ENCODE results near the gene PLN.

The PLN gene

GRCh38 chr6:118548136-118548535, at the start of gene PLN:
PLN (plus strand) TSS chr6:118548296; CDS start chr6:118558922, 10,626 bp downstream.
- peaks cover 39% of the 10 kb centered on the region for H3K4me1 Mint-ChIP-seq
- no peak within 1 kb of the TSS for H3K27ac Mint-ChIP-seq (ENCODE audit: low read depth)
- no peaks in the 10 kb centered on the region for H3K27me3 Mint-ChIP-seq
- ATAC-seq (replicated peaks; ENCODE audit: extremely low read depth, poor library complexity, severe bottlenecking) (no peak), DNase-seq (ENCODE audit: low spot score in 2 of 2) (no peak)
- H3K4me3 Mint-ChIP-seq = no peak within 1 kb of the TSS
- H3K9me3 Mint-ChIP-seq = no peaks in the 10 kb centered on the region
- peaks cover 4% of the 10 kb centered on the region for H3K36me3 Mint-ChIP-seq (ENCODE audit: insufficient read depth)

- no peaks in the 10 kb centered on the region for H3K27me3 Mint-ChIP-seq
- peaks cover 18% of the 10 kb centered on the region for H3K4me1 Mint-ChIP-seq
- peaks cover 20% of the 10 kb centered on the region for H3K36me3 Mint-ChIP-seq (ENCODE audit: insufficient read depth)
- ATAC-seq (replicated peaks; ENCODE audit: extremely low read depth, poor library complexity, severe bottlenecking) = no peak
- no peak overlapping the region for H3K4me3 Mint-ChIP-seq
- H3K27ac Mint-ChIP-seq (ENCODE audit: low read depth) = peak overlapping the region; percentile 16
- no peaks in the 10 kb centered on the region for H3K9me3 Mint-ChIP-seq
- no peak for DNase-seq (ENCODE audit: low spot score in 2 of 2)
Measured at GRCh38 chr6:118500130-118501015, 47.7 kb upstream of the PLN start.

- Mint-ChIP-seq H3K4me1 (peaks cover 25% of the 10 kb centered on the region), H3K4me3 (no peak overlapping the region), H3K36me3 (ENCODE audit: insufficient read depth) (peaks cover 21% of the 10 kb centered on the region), H3K27me3 (no peaks in the 10 kb centered on the region), H3K9me3 (no peaks in the 10 kb centered on the region), H3K27ac (ENCODE audit: low read depth) (peak overlapping the region; percentile 16)
- DNase-seq (ENCODE audit: low spot score in 2 of 2) (no peak), ATAC-seq (replicated peaks; ENCODE audit: extremely low read depth, poor library complexity, severe bottlenecking) (no peak)
Measured at GRCh38 chr6:118501099-118501498, 47.0 kb upstream of the PLN start.

- Mint-ChIP-seq H3K9me3 (no peaks in the 10 kb centered on the region), H3K4me1 (peaks cover 29% of the 10 kb centered on the region), H3K4me3 (no peak overlapping the region), H3K36me3 (ENCODE audit: insufficient read depth) (peaks cover 21% of the 10 kb centered on the region), H3K27ac (ENCODE audit: low read depth) (peak overlapping the region; percentile 32), H3K27me3 (no peaks in the 10 kb centered on the region)
- no peak for DNase-seq (ENCODE audit: low spot score in 2 of 2)
- no peak for ATAC-seq (replicated peaks; ENCODE audit: extremely low read depth, poor library complexity, severe bottlenecking)
Measured at GRCh38 chr6:118501765-118502164, 46.3 kb upstream of the PLN start.

GRCh38 chr6:118502169-118502568, 45.9 kb upstream of the PLN start:
- no peak overlapping the region for H3K27ac Mint-ChIP-seq (ENCODE audit: low read depth)
- H3K4me3 Mint-ChIP-seq = no peak overlapping the region
- DNase-seq (ENCODE audit: low spot score in 2 of 2) = no peak
- peaks cover 19% of the 10 kb centered on the region for H3K36me3 Mint-ChIP-seq (ENCODE audit: insufficient read depth)
- peaks cover 33% of the 10 kb centered on the region for H3K4me1 Mint-ChIP-seq
- H3K9me3 Mint-ChIP-seq = no peaks in the 10 kb centered on the region
- no peak for ATAC-seq (replicated peaks; ENCODE audit: extremely low read depth, poor library complexity, severe bottlenecking)
- H3K27me3 Mint-ChIP-seq = no peaks in the 10 kb centered on the region

- Mint-ChIP-seq H3K36me3 (ENCODE audit: insufficient read depth) (peaks cover 15% of the 10 kb centered on the region), H3K4me1 (peaks cover 33% of the 10 kb centered on the region), H3K9me3 (no peaks in the 10 kb centered on the region), H3K27ac (ENCODE audit: low read depth) (no peak overlapping the region), H3K27me3 (no peaks in the 10 kb centered on the region), H3K4me3 (no peak overlapping the region)
- DNase-seq (ENCODE audit: low spot score in 2 of 2) (no peak), ATAC-seq (replicated peaks; ENCODE audit: extremely low read depth, poor library complexity, severe bottlenecking) (no peak)
Measured at GRCh38 chr6:118504611-118505010, 43.5 kb upstream of the PLN start.

GRCh38 chr6:118505656-118506055, 42.4 kb upstream of the PLN start:
- no peaks in the 10 kb centered on the region for H3K9me3 Mint-ChIP-seq
- H3K27me3 Mint-ChIP-seq = no peaks in the 10 kb centered on the region
- peaks cover 9% of the 10 kb centered on the region for H3K36me3 Mint-ChIP-seq (ENCODE audit: insufficient read depth)
- DNase-seq (ENCODE audit: low spot score in 2 of 2) = no peak
- peaks cover 28% of the 10 kb centered on the region for H3K4me1 Mint-ChIP-seq
- no peak overlapping the region for H3K27ac Mint-ChIP-seq (ENCODE audit: low read depth)
- no peak overlapping the region for H3K4me3 Mint-ChIP-seq
- no peak for ATAC-seq (replicated peaks; ENCODE audit: extremely low read depth, poor library complexity, severe bottlenecking)

GRCh38 chr6:118506071-118506638, 41.9 kb upstream of the PLN start:
- H3K36me3 Mint-ChIP-seq (ENCODE audit: insufficient read depth) = peaks cover 10% of the 10 kb centered on the region
- DNase-seq (ENCODE audit: low spot score in 2 of 2) = no peak
- no peak overlapping the region for H3K4me3 Mint-ChIP-seq
- peaks cover 23% of the 10 kb centered on the region for H3K4me1 Mint-ChIP-seq
- H3K9me3 Mint-ChIP-seq = no peaks in the 10 kb centered on the region
- no peak for ATAC-seq (replicated peaks; ENCODE audit: extremely low read depth, poor library complexity, severe bottlenecking)
- H3K27ac Mint-ChIP-seq (ENCODE audit: low read depth) = no peak overlapping the region
- no peaks in the 10 kb centered on the region for H3K27me3 Mint-ChIP-seq

- Mint-ChIP-seq H3K4me1 (peaks cover 24% of the 10 kb centered on the region), H3K4me3 (no peak overlapping the region), H3K27me3 (no peaks in the 10 kb centered on the region), H3K36me3 (ENCODE audit: insufficient read depth) (peaks cover 10% of the 10 kb centered on the region), H3K9me3 (no peaks in the 10 kb centered on the region), H3K27ac (ENCODE audit: low read depth) (peak overlapping the region; percentile 24)
- ATAC-seq (replicated peaks; ENCODE audit: extremely low read depth, poor library complexity, severe bottlenecking) (no peak), DNase-seq (ENCODE audit: low spot score in 2 of 2) (no peak)
Measured at GRCh38 chr6:118507636-118508035, 40.5 kb upstream of the PLN start.

GRCh38 chr6:118509009-118509617, 39.0 kb upstream of the PLN start:
- Mint-ChIP-seq H3K4me3 (no peak overlapping the region), H3K4me1 (peaks cover 39% of the 10 kb centered on the region), H3K9me3 (no peaks in the 10 kb centered on the region), H3K27me3 (no peaks in the 10 kb centered on the region), H3K36me3 (ENCODE audit: insufficient read depth) (peaks cover 9% of the 10 kb centered on the region), H3K27ac (ENCODE audit: low read depth) (no peak overlapping the region)
- no peak for ATAC-seq (replicated peaks; ENCODE audit: extremely low read depth, poor library complexity, severe bottlenecking)
- no peak for DNase-seq (ENCODE audit: low spot score in 2 of 2)

- Mint-ChIP-seq H3K9me3 (no peaks in the 10 kb centered on the region), H3K27me3 (no peaks in the 10 kb centered on the region), H3K4me1 (peaks cover 45% of the 10 kb centered on the region), H3K27ac (ENCODE audit: low read depth) (peak overlapping the region; percentile 65), H3K36me3 (ENCODE audit: insufficient read depth) (peaks cover 5% of the 10 kb centered on the region), H3K4me3 (no peak overlapping the region)
- ATAC-seq (replicated peaks; ENCODE audit: extremely low read depth, poor library complexity, severe bottlenecking) = no peak
- DNase-seq (ENCODE audit: low spot score in 2 of 2) = no peak
Measured at GRCh38 chr6:118511930-118512715, 36.0 kb upstream of the PLN start.

GRCh38 chr6:118514689-118515088, 33.4 kb upstream of the PLN start:
- ATAC-seq (replicated peaks; ENCODE audit: extremely low read depth, poor library complexity, severe bottlenecking) = no peak
- H3K4me1 Mint-ChIP-seq = peaks cover 58% of the 10 kb centered on the region
- DNase-seq (ENCODE audit: low spot score in 2 of 2) = no peak
- H3K36me3 Mint-ChIP-seq (ENCODE audit: insufficient read depth) = peaks cover 8% of the 10 kb centered on the region
- H3K27me3 Mint-ChIP-seq = no peaks in the 10 kb centered on the region
- H3K9me3 Mint-ChIP-seq = no peaks in the 10 kb centered on the region
- no peak overlapping the region for H3K4me3 Mint-ChIP-seq
- no peak overlapping the region for H3K27ac Mint-ChIP-seq (ENCODE audit: low read depth)
